IMR-90 (cell line): ENCODE measurements around the gene PTPRF. TPM values are rescaled to one million over a fixed set of nuclear protein-coding genes. Genes with fewer than 3 reads are reported as not detected.

Experiments
- ATAC-seq: fragments of 200-7000 bp; cut with Tn5 transposase; 2 replicates; pipeline ENCODE4 v1.9.1; 2020; ENCODE audit warnings: low read depth, mild to moderate bottlenecking, moderate library complexity
- BruUV-seq: library from RNA; stranded (reverse); fragments of 400-500 nt; replicated peaks from 2 replicates; lab custom pipeline; 2021; lab: Mats Ljungman, UMichigan
- CTCF ChIA-PET: fragments of 300-600 bp; formaldehyde crosslinking; extraction: SDS; loops from one replicate; lab custom pipeline; 2021; ENCODE audit warnings: antibody characterized with exemption; lab: Yijun Ruan, JAX
- POLR2A ChIA-PET: fragments of 300-600 bp; sonication (Branson Sonifier 250); formaldehyde crosslinking; loops from one replicate; lab custom pipeline; 2022; ENCODE audit warnings: antibody characterized with exemption; ENCODE audit not compliant: unreplicated experiment; lab: Charles Lee
- DNase-seq: peaks from one replicate; pipeline ENCODE4 v3.0.0; 2013
- H2AFZ ChIP-seq: replicated peaks from 2 replicates; pipeline ENCODE3; 2013; ENCODE audit warnings: low read length, mild to moderate bottlenecking; ENCODE audit not compliant: poor library complexity
- H2AK5ac ChIP-seq: 2 replicates; pipeline ENCODE4 v1.6.1; 2013; ENCODE audit warnings: low read depth, low read length, inconsistent platforms
- H2AK9ac ChIP-seq: replicated peaks from 2 replicates; pipeline ENCODE3; 2013; ENCODE audit warnings: mild to moderate bottlenecking, low read depth, low read length, moderate library complexity; ENCODE audit not compliant: poor library complexity
- H2BK120ac ChIP-seq: 2 replicates; pipeline ENCODE4 v1.6.1; 2013; ENCODE audit warnings: low read depth, low read length, inconsistent platforms
- H2BK15ac ChIP-seq: 3 replicates; pipeline ENCODE4 v1.6.1; 2013; ENCODE audit warnings: low read depth, low read length, inconsistent platforms
- H2BK20ac ChIP-seq: 2 replicates; pipeline ENCODE4 v1.6.1; 2013; ENCODE audit warnings: low read depth, mild to moderate bottlenecking, inconsistent platforms, low read length, moderate library complexity
- H2BK5ac ChIP-seq: 2 replicates; pipeline ENCODE4 v1.6.1; 2013; ENCODE audit warnings: mild to moderate bottlenecking, low read depth, low read length, inconsistent platforms; ENCODE audit not compliant: poor library complexity, severe bottlenecking
- H3K14ac ChIP-seq: replicated peaks from 2 replicates; pipeline ENCODE4 v1.6.1; 2013; ENCODE audit warnings: low read depth, low read length, inconsistent platforms
- H3K18ac ChIP-seq: 2 replicates; pipeline ENCODE4 v1.6.1; 2013; ENCODE audit warnings: low read depth, low read length, control low read depth
- H3K23ac ChIP-seq: 2 replicates; pipeline ENCODE4 v1.6.1; 2013; ENCODE audit warnings: low read depth, low read length, inconsistent platforms
- H3K27ac ChIP-seq: 2 replicates; pipeline ENCODE4 v1.5.1; 2013; ENCODE audit warnings: mild to moderate bottlenecking, control low read depth, low read length; ENCODE audit not compliant: insufficient read depth
- H3K27me3 ChIP-seq: 2 replicates; pipeline ENCODE4 v1.6.1; 2013; ENCODE audit warnings: low read length; ENCODE audit not compliant: control insufficient read depth, insufficient read depth
- H3K36me3 ChIP-seq: 2 replicates; pipeline ENCODE4 v1.6.1; 2013; ENCODE audit warnings: low read length, mixed read lengths; ENCODE audit not compliant: control insufficient read depth, insufficient read depth
- H3K4ac ChIP-seq: 2 replicates; pipeline ENCODE4 v1.6.1; 2013; ENCODE audit warnings: low read depth, low read length, inconsistent platforms
- H3K4me1 ChIP-seq: 2 replicates; pipeline ENCODE4 v1.6.1; 2013; ENCODE audit warnings: low read length, mixed read lengths; ENCODE audit not compliant: control insufficient read depth, insufficient read depth
- H3K4me2 ChIP-seq: 2 replicates; pipeline ENCODE4 v1.6.1; 2013; ENCODE audit warnings: low read depth, mild to moderate bottlenecking, control low read depth, low read length, moderate library complexity
- H3K4me3 ChIP-seq: 2 replicates; pipeline ENCODE4 v1.5.1; 2013; ENCODE audit warnings: low read depth, mild to moderate bottlenecking, control low read depth, low read length, moderate library complexity; ENCODE audit not compliant: insufficient read depth
- H3K56ac ChIP-seq: 2 replicates; pipeline ENCODE4 v1.6.1; 2013; ENCODE audit warnings: low read length, inconsistent platforms; ENCODE audit not compliant: insufficient read depth; ENCODE audit errors: extremely low read depth
- H3K79me1 ChIP-seq, 2 experiments: 2 replicates each; pipeline ENCODE4 v1.6.1; 2013; ENCODE audit warnings: low read length in 2 of 2, inconsistent platforms in 1 of 2, low read depth in 1 of 2
- H3K9ac ChIP-seq: 2 replicates; pipeline ENCODE4 v1.6.1; 2013; ENCODE audit warnings: low read depth, low read length, control low read depth
- H3K9me1 ChIP-seq: 2 replicates; pipeline ENCODE4 v1.6.1; 2013; ENCODE audit warnings: low read length, inconsistent platforms; ENCODE audit not compliant: insufficient read depth
- H3K9me3 ChIP-seq: 2 replicates; pipeline ENCODE4 v1.6.1; 2013; ENCODE audit warnings: low read length; ENCODE audit not compliant: control insufficient read depth, insufficient read depth
- H4K20me1 ChIP-seq: 2 replicates; pipeline ENCODE4 v1.6.1; 2013; ENCODE audit warnings: low read length, inconsistent platforms; ENCODE audit not compliant: insufficient read depth
- H4K5ac ChIP-seq: 2 replicates; pipeline ENCODE4 v1.6.1; 2013; ENCODE audit warnings: mild to moderate bottlenecking, low read depth, low read length, control low read depth
- H4K8ac ChIP-seq, 2 experiments: 2 replicates each; pipeline ENCODE4 v1.6.1; 2013; ENCODE audit warnings: low read depth in 2 of 2, low read length in 2 of 2, control low read depth in 1 of 2, inconsistent platforms in 1 of 2
- H4K91ac ChIP-seq: 2 replicates; pipeline ENCODE4 v1.6.1; 2013; ENCODE audit warnings: low read depth, low read length, inconsistent platforms; ENCODE audit not compliant: insufficient read depth
- BHLHE40 ChIP-seq: fragments of 150-350 bp; IDR thresholded peaks from 2 replicates; pipeline ENCODE4 v1.6.1; 2016; ENCODE audit warnings: mild to moderate bottlenecking, low read depth, low read length
- CEBPB ChIP-seq: IDR thresholded peaks from 2 replicates; pipeline ENCODE4 v1.6.1; 2012; ENCODE audit warnings: low read depth, low read length, improper control_type of control experiment
- CHD1 ChIP-seq: IDR thresholded peaks from 2 replicates; pipeline ENCODE4 v1.6.1; 2012; ENCODE audit warnings: low read depth, low read length, improper control_type of control experiment
- FOS ChIP-seq: fragments of 150-350 bp; IDR thresholded peaks from 2 replicates; pipeline ENCODE4 v1.6.1; 2016; ENCODE audit warnings: low read depth, low read length
- MAFK ChIP-seq: IDR thresholded peaks from 2 replicates; pipeline ENCODE4 v1.6.1; 2012; ENCODE audit warnings: low read depth, low read length, improper control_type of control experiment
- MAZ ChIP-seq: IDR thresholded peaks from 2 replicates; pipeline ENCODE4 v1.6.1; 2012; ENCODE audit warnings: low read depth, mild to moderate bottlenecking, low read length, improper control_type of control experiment, moderate library complexity, borderline replicate concordance
- MXI1 ChIP-seq: IDR thresholded peaks from 2 replicates; pipeline ENCODE4 v1.6.1; 2012; ENCODE audit warnings: low read depth, mild to moderate bottlenecking, low read length, moderate library complexity, borderline replicate concordance
- NFE2L2 ChIP-seq: fragments of 150-350 bp; IDR thresholded peaks from 2 replicates; pipeline ENCODE4 v1.6.1; 2016; ENCODE audit warnings: low read depth, mild to moderate bottlenecking, low read length
- POLR2A ChIP-seq: IDR thresholded peaks from 2 replicates; pipeline ENCODE4 v1.6.1; 2012; ENCODE audit warnings: mild to moderate bottlenecking, low read depth, low read length
- RAD21 ChIP-seq: IDR thresholded peaks from 2 replicates; pipeline ENCODE4 v1.6.1; 2012; ENCODE audit warnings: low read length, improper control_type of control experiment
- RCOR1 ChIP-seq: IDR thresholded peaks from 2 replicates; pipeline ENCODE4 v1.6.1; 2012; ENCODE audit warnings: mild to moderate bottlenecking, low read length, improper control_type of control experiment; ENCODE audit not compliant: insufficient replicate concordance
- RFX5 ChIP-seq: IDR thresholded peaks from 2 replicates; pipeline ENCODE4 v1.8.0; 2012; ENCODE audit warnings: low read depth, mild to moderate bottlenecking, low read length, moderate library complexity
- SMC3 ChIP-seq: fragments of 150-350 bp; IDR thresholded peaks from 2 replicates; pipeline ENCODE4 v1.6.1; 2016; ENCODE audit warnings: low read depth, mild to moderate bottlenecking, antibody characterized with exemption, low read length, moderate library complexity
- WGBS, 2 experiments: methylation state at CpG; one replicate each; pipeline versions ENCODE4 v1.1.5 to v1.1.7; 2013; ENCODE audit warnings: missing lambda C conversion rate in 2 of 2; ENCODE audit not compliant: insufficient read length in 1 of 2; ENCODE audit errors: extremely low coverage in 2 of 2; 5-methylcytosine and 5-hydroxymethylcytosine counted together
- dilution Hi-C: fragments of 300-500 bp; cut with HindIII; formaldehyde crosslinking; loops from one replicate; pipeline ENCODE4 v1.14.3; 2018; ENCODE audit warnings: low sequenced_read_pairs; ENCODE audit not compliant: unreplicated experiment
- in situ Hi-C: fragments of 300-500 bp; cut with MboI; formaldehyde crosslinking; loops from 3 replicates; pipeline ENCODE4 v1.14.3; 2019; ENCODE audit warnings: low sequenced_read_pairs, inconsistent platforms, mixed read lengths
- intact Hi-C: fragments of 100-400 bp; cut with micrococcal nuclease; formaldehyde crosslinking; loops from 2 replicates; pipeline ENCODE4 v1.10.0; 2022
- polyA plus RNA-seq, 3 experiments: library from polyadenylated mRNA; depleted of rRNA; stranded (reverse); fragments of >200 nt; gene quantifications; 2 replicates each; pipeline ENCODE4 v1.2.3, GENCODE V29; 2012; ENCODE audit warnings: low replicate concordance in 1 of 3
- total RNA-seq: library from RNA; depleted of rRNA; stranded (reverse); fragments of >200 nt; gene quantifications from 2 replicates; pipeline ENCODE4 v1.2.3, GENCODE V29; 2012
- TF ChIP-seq, protein P1 (sequence below): conservative IDR thresholded peaks from 2 replicates; pipeline ENCODE4 v1.5.1; 2012; ENCODE audit warnings: mild to moderate bottlenecking, low read depth, low read length, improper control_type of control experiment
- TF ChIP-seq, protein P2 (sequence below): fragments of 150-350 bp; IDR thresholded peaks from 2 replicates; pipeline ENCODE4 v1.6.1; 2016; ENCODE audit warnings: low read depth, mild to moderate bottlenecking, low read length, moderate library complexity, borderline replicate concordance
- TF ChIP-seq, protein P3 (sequence below): fragments of 150-350 bp; IDR thresholded peaks from 2 replicates; pipeline ENCODE4 v1.6.1; 2017; ENCODE audit warnings: mild to moderate bottlenecking, antibody characterized with exemption, low read length, low read depth

PTPRF gene
- total and polyA plus RNA-seq, 2 of the 4 experiments (the other 2 are of a cell fraction), result 25.8 to 92.3 TPM

DNA sequence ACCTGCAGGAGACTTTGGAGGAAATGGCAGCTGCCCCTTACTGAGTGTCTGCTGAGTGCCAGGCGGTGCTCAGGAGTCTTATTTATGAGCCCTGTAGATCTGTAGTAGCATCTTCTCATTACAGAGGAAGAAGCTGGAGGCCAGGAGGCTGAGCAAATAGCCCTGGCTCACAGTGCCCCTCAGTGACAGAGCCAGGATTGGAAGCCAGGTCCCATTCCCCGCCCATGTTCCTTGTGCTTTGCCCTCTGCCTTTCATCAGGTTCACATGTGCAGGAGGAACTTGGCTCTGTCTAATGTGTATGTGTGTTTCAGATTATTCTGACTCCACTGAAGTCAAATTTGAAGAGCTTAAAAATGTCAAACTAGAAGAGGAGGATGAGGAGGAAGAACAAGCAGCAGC, 140.5 kb downstream of the PTPRF start:
- Histone ChIP-seq H3K9me3 (no peaks in the 10 kb centered on the region), H4K8ac (no peak overlapping the region), H2BK20ac (no peak overlapping the region), H3K4me3 (no peak overlapping the region), H3K27me3 (no peaks in the 10 kb centered on the region), H3K23ac (no peak overlapping the region), H3K27ac (no peak overlapping the region), H3K4me2 (no peak overlapping the region), H4K20me1 (peaks cover 22% of the 10 kb centered on the region), H3K79me1 (peaks cover 29 to 37% of the 10 kb centered on the region in 2 experiments; a peak in 3 of 4 replicates), H4K5ac (no peak overlapping the region), H2BK120ac (no peak overlapping the region), H3K4me1 (peaks cover 3% of the 10 kb centered on the region), H4K91ac (no peak overlapping the region), H3K14ac (no peak overlapping the region), H3K36me3 (peaks cover 73% of the 10 kb centered on the region), H3K9me1 (peaks cover 10% of the 10 kb centered on the region), H2BK15ac (no peak overlapping the region), H3K18ac (no peak overlapping the region), H3K56ac (no peak overlapping the region), H3K9ac (no peak overlapping the region), H2BK5ac (no peak overlapping the region), H3K4ac (no peak overlapping the region), H2AFZ (no peak overlapping the region), H2AK9ac (no peak overlapping the region), H2AK5ac (no peak overlapping the region)
- no peak for TF ChIP-seq RFX5
- TF ChIP-seq MAFK, result no peak
- TF ChIP-seq, protein P1, sequence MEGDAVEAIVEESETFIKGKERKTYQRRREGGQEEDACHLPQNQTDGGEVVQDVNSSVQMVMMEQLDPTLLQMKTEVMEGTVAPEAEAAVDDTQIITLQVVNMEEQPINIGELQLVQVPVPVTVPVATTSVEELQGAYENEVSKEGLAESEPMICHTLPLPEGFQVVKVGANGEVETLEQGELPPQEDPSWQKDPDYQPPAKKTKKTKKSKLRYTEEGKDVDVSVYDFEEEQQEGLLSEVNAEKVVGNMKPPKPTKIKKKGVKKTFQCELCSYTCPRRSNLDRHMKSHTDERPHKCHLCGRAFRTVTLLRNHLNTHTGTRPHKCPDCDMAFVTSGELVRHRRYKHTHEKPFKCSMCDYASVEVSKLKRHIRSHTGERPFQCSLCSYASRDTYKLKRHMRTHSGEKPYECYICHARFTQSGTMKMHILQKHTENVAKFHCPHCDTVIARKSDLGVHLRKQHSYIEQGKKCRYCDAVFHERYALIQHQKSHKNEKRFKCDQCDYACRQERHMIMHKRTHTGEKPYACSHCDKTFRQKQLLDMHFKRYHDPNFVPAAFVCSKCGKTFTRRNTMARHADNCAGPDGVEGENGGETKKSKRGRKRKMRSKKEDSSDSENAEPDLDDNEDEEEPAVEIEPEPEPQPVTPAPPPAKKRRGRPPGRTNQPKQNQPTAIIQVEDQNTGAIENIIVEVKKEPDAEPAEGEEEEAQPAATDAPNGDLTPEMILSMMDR, result no peak
- TF ChIP-seq FOS, result no peak
- no peak for TF ChIP-seq RAD21
- no peak for TF ChIP-seq MXI1
- TF ChIP-seq POLR2A, result no peak
- TF ChIP-seq RCOR1, result no peak
- TF ChIP-seq, protein P2, sequence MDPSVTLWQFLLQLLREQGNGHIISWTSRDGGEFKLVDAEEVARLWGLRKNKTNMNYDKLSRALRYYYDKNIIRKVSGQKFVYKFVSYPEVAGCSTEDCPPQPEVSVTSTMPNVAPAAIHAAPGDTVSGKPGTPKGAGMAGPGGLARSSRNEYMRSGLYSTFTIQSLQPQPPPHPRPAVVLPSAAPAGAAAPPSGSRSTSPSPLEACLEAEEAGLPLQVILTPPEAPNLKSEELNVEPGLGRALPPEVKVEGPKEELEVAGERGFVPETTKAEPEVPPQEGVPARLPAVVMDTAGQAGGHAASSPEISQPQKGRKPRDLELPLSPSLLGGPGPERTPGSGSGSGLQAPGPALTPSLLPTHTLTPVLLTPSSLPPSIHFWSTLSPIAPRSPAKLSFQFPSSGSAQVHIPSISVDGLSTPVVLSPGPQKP, result no peak
- no peak for TF ChIP-seq NFE2L2
- TF ChIP-seq SMC3, result no peak
- no peak for TF ChIP-seq CHD1
- no peak for TF ChIP-seq CEBPB
- TF ChIP-seq, protein P3, sequence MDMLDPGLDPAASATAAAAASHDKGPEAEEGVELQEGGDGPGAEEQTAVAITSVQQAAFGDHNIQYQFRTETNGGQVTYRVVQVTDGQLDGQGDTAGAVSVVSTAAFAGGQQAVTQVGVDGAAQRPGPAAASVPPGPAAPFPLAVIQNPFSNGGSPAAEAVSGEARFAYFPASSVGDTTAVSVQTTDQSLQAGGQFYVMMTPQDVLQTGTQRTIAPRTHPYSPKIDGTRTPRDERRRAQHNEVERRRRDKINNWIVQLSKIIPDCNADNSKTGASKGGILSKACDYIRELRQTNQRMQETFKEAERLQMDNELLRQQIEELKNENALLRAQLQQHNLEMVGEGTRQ, result no peak
- no peak for TF ChIP-seq BHLHE40
- TF ChIP-seq MAZ, result no peak
- dilution Hi-C loops, result no loop called here
- ATAC-seq, result no peak
- no TSS peak for BruUV-seq
- ChIA-PET POLR2A (interaction anchor here (1.3 kb wide), 1 partner anchor 21 kb away, joined by 6 read pairs; the partner anchor contains the start of gene KDM4A), CTCF (interaction anchor here (0.9 to 1.2 kb wide), 3 partner anchors 14 to 263 kb away, joined by 3 to 5 read pairs (median 4); no protein-coding TSS in a partner anchor)
- in situ Hi-C loops, result no loop called here
- intact Hi-C loops, result no loop called here
- DNase-seq, result no peak
- 100% methylated on average over 2 of the region's 2 CpGs; no CpG with 5 or more reads in 1 of the 2 experiments for WGBS, 2 experiments
